8988T (cell line): Measurements from ENCODE around the gene ATP6V1B1.
A peak's percentile ranks its signal among the peaks of the same experiment; 100 is the strongest.
"Not testable (repeated sequence)": the region's sequence is repeated elsewhere in the genome, so short reads cannot be mapped to it uniquely, and the experiment has no call there.

ENCODE experiments used
- DNase-seq: peaks from one replicate; pipeline ENCODE4 v3.0.0; 2011

ATP6V1B1 gene

DNA sequence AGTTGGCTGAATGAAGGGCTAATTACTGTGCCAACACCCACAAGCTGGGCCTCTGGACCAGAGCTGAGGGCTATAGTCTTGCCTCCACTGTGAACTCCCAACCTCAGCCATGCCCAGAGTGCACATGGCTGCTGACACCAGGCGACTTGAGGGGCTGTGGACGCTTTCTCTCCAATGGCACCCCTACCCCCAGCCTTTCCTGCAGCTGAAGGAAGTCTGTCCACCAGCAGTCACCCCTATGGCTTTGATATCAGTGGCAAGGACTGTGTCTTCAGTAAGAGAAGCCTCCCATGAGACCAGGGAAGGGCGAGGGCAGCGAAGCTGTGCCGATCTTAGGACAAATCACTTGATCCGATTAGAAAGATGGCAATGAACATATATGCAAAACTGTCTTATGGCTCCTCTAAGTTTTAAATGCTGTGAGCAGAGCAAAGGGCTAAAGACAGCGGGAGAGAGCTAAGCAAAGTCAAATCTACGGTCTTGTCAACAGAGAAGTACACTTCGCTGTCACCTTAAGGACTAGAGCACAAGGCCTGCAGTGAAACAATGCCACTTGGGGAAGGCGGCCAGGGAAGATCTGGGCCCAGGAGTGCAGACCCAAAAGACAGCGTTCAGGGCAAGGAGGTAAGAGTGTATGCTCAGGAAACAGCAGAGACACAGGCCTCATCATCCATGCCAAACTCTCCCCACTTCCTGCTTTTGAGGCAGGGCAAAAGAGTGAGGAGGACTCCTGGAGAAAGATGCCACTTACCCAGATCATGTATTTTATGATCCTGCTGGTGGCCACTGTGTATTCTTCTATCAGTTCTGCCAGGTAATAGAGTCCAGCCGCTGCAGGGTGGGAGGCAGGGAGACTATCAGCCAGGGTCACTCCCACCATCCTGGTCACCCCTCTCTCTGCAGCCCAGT is 57.5 kb downstream of the ATP6V1B1 start:
- DNase-seq = no peak

DNA sequence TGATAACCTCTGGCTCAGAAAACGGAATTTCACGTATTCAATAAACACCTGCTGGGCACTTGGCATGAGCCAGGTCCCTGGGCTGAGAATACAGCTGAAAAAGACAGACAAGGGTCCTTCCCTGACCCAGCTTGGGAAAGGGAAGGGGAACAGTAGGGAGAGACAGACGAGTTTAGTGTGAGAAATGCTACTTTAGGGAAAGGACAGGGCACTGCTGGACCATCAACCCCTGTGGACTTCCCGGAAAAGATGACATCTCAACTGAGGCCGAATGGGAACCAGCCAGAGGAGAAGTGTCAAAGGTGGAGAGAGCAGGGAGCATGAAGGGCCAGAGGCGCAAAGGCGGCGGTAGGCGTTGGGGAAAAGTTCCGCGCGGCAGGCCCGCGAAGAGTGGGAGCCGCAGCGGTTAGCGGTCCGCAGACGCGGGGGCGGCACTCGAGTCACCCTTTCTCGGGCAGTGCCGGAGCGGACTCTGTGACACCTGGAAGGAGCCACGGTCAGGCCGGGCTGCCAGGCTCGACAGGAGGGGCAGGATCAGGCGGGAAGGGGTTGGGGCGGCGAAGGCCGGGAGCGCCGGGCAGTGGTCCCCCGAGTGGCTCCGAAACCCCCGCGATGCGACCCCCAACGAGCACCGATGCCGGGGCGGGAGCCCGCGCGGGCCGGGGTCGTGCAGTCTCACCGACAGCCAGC is 58.5 kb downstream of the ATP6V1B1 start:
- DNase-seq = no peak

DNA sequence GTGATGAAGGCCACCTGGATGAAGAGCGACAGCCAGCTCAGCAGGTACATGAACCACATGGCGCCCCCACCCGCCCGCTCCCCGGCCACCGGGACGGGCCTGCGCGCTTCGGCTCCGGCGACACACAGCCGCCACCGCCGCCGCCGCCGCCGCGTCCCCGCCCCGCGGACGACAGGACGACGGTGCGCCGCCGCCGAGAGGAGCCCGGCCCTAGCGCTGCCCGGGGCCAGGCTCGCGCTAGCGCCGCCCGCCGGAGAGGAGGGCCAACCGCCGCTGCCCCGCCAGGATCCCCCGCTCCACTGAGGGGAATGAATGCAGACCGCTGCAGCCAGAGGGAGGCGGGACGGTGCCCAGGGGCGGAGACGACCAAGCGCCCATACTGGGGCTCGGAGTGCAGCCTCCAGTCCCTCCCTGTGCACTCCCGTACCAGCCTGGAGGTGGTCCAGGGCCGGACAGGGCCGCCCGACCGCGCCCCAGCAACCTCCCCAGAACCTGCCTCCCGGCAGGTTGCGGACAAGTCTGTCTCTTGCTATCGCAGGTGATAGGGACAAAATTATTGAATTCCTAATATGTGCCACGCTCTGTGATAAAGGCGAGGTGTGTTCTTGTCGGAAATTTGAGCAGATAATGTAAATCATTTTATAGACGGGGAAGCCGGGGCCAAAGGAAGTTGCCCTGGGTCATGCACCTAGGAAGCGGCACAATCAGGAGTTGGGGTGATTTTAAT is 59.2 kb downstream of the ATP6V1B1 start, which contains the start of gene TEX261:
Gene TEX261, minus strand, starts transcription at position 175 of the 727 bp plus-strand sequence. Its CDS starts 116 bp downstream, at position 59.
- DNase-seq = peak; percentile 91

DNA sequence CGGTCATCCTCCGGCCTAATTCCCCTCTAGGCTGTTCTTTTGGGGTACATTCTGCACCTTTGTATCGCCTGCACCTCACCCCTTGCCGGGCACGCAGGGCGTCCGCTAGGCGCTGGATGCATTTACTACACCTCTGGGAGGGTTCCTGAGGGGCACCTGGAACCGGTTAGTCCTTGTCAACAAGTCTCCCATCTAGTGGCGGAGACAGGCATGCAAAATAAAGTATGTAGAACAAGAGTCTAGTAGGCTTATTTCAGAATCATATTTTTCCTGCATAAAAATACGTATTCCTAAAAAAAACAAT is 59.7 kb downstream of the ATP6V1B1 start:
- DNase-seq = peak; percentile 65

DNA sequence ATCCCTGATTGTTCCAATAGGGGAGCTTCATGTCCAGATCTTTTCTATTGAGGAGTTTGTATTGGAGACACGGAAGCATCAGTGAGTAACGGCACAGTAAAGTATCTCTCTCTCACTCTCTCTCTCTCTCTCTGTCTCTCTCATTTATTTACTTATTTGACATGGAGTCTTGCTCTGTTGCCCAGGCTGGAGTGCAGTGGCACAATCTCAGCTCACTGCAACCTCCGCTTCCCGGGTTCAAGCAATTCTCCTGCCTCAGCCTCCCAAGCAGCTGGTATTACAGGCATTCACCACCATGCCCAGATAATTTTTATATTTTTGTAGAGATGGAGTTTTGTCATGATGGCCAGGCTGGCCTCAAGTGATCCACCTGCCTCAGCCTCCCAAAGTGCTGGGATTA is 63.2 kb downstream of the ATP6V1B1 start:
- not testable (repeated sequence) for DNase-seq

DNA sequence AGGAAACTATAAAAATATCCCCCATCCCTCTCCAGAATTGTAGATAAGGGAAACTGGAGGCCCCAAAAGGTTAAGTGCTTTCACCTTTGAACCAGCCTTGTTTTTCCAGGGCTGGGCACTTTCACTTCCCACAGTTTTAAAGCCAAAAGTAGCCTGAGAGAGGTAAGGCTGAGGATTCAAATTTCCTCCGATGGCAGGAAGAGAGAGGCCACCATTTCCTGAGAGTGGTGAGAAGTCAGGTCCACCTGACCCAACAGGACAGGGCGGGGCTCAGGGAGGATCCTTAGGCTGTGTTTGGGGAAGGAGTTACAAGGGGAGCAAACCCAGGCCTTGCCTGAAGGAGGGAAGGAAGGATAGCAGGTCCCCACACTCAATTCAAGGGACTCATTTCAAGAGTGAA is 63.7 kb downstream of the ATP6V1B1 start:
- DNase-seq = no peak

DNA sequence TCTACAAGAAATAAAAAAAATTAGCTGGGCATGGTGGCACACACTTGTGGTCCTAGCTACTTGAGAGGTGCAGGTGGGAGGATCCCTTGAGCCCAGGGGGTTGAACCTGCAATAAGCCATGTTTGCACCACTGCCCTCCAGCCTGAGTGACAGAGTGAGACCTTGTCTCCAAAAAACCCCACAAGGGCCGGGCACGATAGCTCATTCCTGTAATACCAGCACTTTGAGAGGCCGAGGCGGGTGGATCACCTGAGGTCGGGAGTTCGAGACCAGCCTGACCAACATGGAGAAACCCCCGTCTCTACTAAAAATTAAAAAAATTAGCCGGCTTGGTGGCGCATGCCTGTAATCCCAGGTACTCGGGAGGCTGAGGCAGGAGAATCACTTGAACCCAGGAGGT is 64.2 kb downstream of the ATP6V1B1 start:
- DNase-seq = not testable (repeated sequence)

DNA sequence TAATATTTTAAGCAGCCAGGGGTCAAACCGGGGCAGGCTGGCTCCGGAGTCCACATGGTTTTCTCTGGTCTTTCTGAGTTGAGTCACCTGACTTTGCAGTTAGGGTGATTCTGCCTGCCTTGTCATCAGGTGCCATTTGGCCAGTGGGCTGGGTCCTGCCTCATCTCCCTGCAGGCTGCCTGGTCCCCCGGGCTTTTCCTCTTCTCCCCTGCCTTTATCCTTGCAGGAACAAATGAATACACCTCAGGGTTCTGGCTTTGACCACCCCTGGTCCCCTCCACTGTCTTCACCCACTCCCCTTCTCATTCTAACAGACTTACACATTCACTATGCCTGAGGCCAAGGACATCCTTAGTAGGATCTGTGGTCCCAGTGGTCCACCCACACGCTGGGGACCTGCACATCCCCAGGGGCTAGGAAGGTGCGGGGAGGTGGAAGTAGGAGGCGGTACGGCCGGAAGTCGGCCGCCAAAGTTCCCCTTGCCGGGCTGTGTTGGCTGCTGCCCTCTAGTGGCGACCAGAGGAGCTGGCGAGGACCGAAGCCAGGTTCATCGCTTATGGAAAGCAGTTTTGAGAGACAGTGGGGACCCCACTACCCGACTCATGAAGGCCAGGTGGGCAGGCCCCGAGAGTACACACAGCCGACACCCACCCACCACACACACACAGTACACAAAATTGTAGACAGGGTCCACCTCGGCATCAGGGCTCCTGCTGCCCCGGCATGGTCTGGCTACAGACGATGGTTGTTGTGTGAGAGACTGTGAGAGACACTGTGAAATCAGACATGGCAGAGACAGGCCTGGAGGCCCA is 65.3 kb downstream of the ATP6V1B1 start:
- DNase-seq = peak; percentile 55

DNA sequence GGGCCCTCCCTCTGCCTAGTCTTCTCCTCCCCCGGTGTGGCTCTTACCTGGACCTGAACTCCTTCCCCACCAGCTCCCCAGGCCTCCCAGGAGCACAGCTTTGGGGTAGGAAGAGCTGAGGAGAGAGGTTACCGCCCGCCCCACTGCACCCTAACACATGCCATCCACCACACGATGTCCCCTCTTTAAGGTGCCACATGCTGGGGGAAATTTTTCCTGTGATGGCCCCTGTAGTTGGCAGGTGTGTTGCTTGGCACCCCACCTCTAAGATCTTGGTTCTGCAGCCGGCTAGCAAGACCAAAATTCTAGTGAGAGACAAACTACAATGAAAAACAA is 65.9 kb downstream of the ATP6V1B1 start:
- DNase-seq = no peak

DNA sequence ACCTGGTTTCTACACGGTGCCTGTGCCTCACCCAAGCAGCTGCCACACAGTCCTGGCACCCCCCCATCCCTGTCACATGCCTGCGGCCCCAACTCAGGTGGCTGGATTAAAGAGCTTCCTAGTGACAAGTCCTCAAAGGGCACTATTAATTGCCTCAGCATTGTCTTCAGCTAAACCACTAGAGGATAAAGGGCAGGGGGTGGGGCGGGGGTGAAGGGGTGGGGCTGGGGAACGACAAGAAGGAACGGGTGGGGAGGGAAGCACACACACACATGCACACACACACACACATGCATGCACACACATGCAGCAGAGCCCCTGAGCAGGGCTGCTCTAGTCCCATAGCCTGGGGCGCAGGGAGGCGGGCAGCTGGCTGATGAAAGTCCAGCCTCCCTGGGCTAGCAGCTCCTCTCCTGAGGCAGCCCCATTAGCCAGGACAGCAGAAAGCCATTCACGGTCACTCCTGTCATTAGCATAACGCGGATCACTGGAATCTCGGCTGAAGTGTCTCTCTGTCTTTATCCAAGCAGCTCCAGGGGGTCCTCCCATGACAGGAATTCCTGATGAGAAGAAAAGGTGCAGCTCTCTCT is 66.4 kb downstream of the ATP6V1B1 start:
- no peak for DNase-seq

DNA sequence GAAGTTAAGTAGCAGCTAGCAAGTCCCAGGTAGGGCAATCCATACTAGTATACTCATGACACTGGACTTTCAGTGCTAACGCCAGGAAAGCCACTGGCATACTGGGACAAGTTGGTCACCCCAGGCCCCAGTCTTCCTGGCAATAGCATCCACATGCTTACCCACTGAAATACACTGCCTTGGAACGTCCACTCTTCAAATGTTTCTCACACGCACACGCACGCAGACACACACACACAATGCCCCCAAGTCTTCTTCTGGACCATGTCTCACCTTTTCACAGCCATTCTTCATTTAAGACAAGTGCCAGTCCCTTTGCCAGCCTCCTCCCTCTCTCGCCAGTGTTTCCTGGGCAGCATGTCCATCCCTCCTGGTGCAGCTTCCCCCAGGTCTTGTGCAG is 67.7 kb downstream of the ATP6V1B1 start:
- DNase-seq = no peak

DNA sequence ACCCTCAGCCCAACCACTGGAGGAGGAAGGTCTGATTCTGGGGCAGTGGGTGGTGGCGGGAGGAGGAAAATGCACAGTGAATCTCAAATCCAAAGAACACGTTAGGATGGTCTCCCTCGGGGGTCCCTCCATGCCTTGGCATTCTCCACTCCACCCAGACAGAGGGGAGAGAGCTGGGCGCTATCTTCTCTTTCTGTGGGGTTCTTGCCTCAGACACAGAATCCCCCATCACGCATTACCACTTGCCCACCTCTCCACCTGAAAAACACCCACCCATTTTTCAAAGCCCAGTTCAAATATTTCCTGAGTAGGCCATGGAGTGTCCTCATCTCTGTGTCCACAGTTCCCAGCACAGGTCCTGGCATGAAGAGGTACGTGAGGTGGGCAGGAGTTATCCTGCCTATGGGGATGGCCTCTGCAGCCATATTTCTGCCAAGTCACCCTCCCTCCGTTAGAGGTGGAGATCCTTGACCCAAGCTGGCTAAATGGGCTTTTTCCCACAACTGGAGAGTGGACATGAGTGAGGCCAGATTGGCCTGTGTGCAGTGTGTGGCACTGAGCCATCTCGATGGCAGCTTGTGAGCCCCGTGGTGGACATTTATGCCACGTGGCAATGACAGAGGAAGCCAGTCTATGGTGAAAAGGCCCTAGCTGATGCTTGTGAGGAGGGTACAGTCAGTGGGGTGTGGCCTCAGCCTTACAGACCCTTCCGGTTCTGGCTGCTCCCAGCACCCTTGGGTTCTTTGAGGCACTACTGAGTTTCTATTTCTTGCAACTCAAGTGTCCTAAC is 68.5 kb downstream of the ATP6V1B1 start:
- DNase-seq = no peak

DNA sequence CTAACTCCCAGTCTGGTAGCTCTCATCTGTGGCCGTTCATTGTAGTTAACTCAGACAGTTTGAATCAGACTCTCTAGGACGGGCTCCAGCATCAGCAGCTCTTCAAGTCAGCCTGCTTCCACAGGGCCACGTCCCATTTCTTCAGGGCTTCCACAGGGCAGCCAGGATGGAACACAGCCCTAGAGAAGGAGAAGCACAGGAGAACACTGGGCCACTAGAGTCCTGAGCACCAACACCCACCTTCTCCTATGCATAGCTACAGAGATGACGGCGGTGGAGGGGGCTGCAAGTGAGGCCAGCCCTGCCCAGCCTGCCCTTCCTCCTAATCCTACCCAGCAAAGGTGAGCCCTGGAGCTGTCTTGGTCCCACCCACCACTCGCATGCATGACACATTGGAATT is 69.2 kb downstream of the ATP6V1B1 start:
- no peak for DNase-seq

DNA sequence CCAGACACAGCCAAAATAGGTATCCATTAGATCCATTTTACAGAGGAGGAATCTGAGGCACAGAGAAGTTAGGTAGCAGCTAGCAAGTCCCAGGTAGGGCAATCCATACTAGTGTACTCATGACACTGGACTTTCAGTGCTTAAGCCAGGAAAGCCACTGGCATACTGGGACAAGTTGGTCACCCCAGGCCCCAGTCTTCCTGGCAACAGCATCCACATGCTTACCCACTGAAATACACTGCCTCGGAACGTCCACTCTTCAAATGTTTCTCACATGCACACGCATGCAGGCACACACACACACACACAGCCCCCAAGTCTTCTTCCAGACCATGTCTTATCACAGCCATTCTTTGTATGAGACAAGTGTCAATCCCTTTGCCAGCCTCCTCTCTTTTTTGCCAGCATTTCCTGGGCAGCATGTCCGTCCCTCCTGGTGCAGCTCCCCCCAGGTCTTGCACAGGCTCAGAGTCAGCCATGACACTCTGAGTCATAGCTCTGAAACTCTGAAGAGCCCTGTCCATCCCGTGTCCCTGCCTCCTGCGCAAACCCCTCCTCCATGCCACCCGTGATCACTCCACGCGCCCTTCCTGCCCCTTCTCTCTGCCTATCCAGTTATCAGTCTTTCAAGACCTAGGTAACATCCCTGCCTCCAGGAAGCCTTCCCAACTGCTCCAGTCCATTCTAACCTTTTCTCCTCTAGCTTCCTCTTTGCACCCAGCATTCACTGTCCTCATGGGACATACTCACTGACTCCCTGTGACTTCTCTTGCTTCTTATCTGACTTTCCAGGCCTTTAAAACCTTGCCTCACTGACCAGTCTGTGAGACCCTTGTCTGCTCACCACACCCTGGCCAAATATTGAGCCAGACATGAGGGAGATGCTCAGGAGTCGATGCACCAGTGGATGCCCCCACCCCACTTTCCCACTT is 69.8 kb downstream of the ATP6V1B1 start:
- DNase-seq = no peak

DNA sequence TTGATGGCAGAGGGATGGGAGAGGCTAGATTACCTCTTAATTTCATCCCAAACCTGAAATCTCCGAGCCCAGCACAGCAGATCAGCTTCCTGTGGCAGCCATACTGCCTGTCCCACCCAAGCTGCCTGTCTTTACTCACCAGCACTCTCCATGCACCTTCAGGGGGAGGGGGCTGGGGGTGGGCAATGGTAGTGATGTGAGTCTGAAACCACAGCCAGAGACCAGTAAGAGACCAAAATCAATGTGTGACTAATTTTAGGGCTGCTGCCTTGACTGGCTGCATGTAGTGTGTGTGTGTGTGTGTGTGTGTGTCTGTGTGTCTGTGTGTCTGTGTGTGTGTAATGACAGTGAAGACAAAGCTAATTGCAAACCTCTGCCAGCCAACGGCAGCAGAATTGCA is 70.6 kb downstream of the ATP6V1B1 start:
- no peak for DNase-seq

DNA sequence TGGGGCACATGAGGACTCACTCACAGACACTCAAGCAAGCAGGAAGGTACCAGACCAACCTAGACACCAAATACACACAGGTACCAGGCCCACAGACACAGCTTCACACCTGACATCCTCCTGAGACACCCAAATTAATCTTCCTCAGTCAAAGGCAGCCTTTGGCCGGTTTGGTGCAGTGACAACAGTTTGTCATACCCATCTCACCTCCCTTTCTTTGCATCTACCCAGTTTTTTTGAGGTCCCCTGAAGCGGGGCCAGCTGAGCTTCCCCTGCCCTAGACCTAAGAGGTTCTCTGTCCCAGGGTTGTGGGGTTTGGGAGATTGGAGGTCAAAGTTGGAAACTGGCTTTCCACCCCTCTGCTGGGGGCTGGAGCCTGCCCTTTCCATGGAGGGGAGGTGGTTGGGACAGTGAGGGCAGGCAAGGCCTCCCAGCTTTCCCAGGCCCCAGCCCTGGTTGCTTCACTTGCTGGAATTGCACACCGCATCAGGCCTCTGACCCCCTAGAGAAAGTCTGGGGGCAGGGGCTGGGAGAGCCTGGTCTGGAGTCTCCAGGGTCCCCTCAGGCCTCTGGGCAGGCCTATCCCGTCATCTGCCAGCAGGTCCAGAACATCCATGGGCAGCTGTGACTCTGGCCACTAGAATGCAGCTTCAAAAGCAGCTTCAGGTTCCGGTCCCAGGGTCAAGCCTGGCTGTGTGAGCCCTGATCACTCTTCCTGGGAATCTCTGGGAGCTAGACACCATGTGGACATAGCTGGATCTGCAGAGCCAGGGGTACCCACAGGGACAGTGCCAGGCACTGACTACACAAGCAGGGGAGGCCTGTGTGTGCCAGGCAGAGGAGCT is 71.5 kb downstream of the ATP6V1B1 start:
- peak; percentile 56 for DNase-seq

DNA sequence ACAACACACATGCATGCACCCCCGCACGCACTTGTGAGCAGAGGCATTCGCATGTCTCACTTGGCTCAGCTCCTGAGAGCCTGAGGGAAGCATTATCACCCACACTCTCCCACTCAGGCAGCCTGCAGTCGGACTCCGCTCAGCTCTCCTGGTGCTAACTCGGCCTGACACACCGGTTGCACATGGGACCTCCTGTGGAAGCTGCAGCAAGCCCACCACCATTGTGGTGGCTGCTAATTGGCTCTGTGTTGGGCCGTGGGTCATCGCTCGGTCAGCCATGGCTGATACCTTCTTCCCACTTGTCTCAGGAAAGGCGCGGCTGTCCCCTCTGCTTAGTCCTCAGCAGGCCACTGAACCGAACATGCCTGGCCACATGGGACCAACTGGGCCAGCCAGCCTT is 72.6 kb downstream of the ATP6V1B1 start:
- DNase-seq = no peak

DNA sequence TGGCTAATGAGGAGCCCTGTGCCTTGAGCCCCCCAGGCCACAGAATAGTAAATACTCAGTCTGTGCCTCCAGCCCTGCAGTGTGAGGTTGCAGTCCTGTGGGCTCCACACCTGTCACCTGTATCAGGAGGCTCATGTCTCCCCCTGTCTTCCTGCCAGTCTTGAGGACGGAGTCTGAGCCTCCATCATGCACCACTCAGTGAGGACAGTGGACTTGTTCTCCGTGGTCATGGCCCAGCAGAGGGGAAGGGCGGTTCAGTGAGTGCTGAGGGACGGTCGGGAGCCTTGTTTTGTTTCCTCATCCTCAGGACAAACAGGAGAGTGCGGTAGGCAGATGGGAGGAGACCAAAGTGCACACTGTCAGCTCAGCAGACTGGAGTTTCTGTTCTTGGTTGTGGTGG is 76.1 kb downstream of the ATP6V1B1 start:
- not testable (repeated sequence) for DNase-seq
